Mucosa of rectum (tissue), 2 donors: ENCODE results near the gene SYNGR2.
A peak's percentile ranks its signal among the peaks of the same experiment; 100 is the strongest.

Experiments used
- H3K27ac ChIP-seq, 2 donors: one replicate each; pipeline ENCODE4 v1.7.0; 2013; ENCODE audit warnings: inconsistent platforms in 2 of 2, low read depth in 2 of 2, low read length in 2 of 2
- H3K27me3 ChIP-seq, 2 donors: one replicate each; pipeline ENCODE4 v1.7.0; 2013; ENCODE audit warnings: low read length in 2 of 2; ENCODE audit not compliant: control insufficient read depth in 2 of 2, insufficient read depth in 2 of 2
- H3K36me3 ChIP-seq, 2 donors: one replicate each; pipeline ENCODE4 v1.7.0; 2013; ENCODE audit warnings: low read length in 2 of 2; ENCODE audit not compliant: control insufficient read depth in 2 of 2, insufficient read depth in 2 of 2
- H3K4me1 ChIP-seq, 2 donors: one replicate each; pipeline ENCODE4 v1.7.0; 2013; ENCODE audit warnings: low read length in 2 of 2, mild to moderate bottlenecking in 1 of 2; ENCODE audit not compliant: control insufficient read depth in 2 of 2, insufficient read depth in 2 of 2
- H3K4me3 ChIP-seq, 2 donors: one replicate each; pipeline ENCODE4 v1.7.0; 2013; ENCODE audit warnings: low read length in 2 of 2
- H3K9ac ChIP-seq, 2 donors: one replicate each; pipeline ENCODE4 v1.7.0; 2013; ENCODE audit warnings: low read length in 2 of 2, low read depth in 1 of 2, mild to moderate bottlenecking in 1 of 2
- H3K9me3 ChIP-seq, 2 donors: one replicate each; pipeline ENCODE4 v1.7.0; 2013; ENCODE audit warnings: low read length in 2 of 2; ENCODE audit not compliant: control insufficient read depth in 2 of 2
- donor health status: healthy.
- donor health status: Normal muscosa, but diverticular disease.

The SYNGR2 gene

GRCh38 chr17:78205124-78205775 lies 36.9 kb downstream of the SYNGR2 start:
- peaks cover 10% of the 10 kb centered on the region in 2 donors for H3K36me3 ChIP-seq
- no peak overlapping the region for H3K27ac ChIP-seq
- no peak overlapping the region for H3K9ac ChIP-seq

GRCh38 chr17:78206298-78206697 lies 37.9 kb downstream of the SYNGR2 start:
- Histone ChIP-seq H3K27ac (no peak overlapping the region), H3K36me3 (peaks cover 10% of the 10 kb centered on the region in 2 donors), H3K4me3 (no peak overlapping the region), H3K4me1 (no peaks in the 10 kb centered on the region), H3K9ac (no peak overlapping the region), H3K9me3 (no peaks in the 10 kb centered on the region), H3K27me3 (no peaks in the 10 kb centered on the region)

More at GRCh38 chr17:78205124-78205775, 36.9 kb downstream of the SYNGR2 start:
- Histone ChIP-seq H3K4me3 (no peak overlapping the region), H3K27me3 (no peaks in the 10 kb centered on the region), H3K4me1 (no peaks in the 10 kb centered on the region), H3K9me3 (no peaks in the 10 kb centered on the region)

GRCh38 chr17:78208486-78208885 lies 40.1 kb downstream of the SYNGR2 start:
- peaks cover 7% of the 10 kb centered on the region in 2 donors for H3K36me3 ChIP-seq
- H3K9ac ChIP-seq, result no peak overlapping the region
- H3K9me3 ChIP-seq, result no peaks in the 10 kb centered on the region
- no peak overlapping the region for H3K27ac ChIP-seq
- H3K4me3 ChIP-seq, result no peak overlapping the region
- H3K4me1 ChIP-seq, result no peaks in the 10 kb centered on the region
- H3K27me3 ChIP-seq, result no peaks in the 10 kb centered on the region

GRCh38 chr17:78210111-78210510 lies 41.7 kb downstream of the SYNGR2 start:
- Histone ChIP-seq H3K4me1 (peaks cover 7% of the 10 kb centered on the region in 2 donors), H3K27me3 (no peaks in the 10 kb centered on the region), H3K27ac (no peak overlapping the region), H3K9ac (no peak overlapping the region), H3K36me3 (peaks cover 0 to 2% of the 10 kb centered on the region in 2 donors), H3K4me3 (no peak overlapping the region), H3K9me3 (no peaks in the 10 kb centered on the region)

GRCh38 chr17:78211032-78211431 lies 42.7 kb downstream of the SYNGR2 start:
- Histone ChIP-seq H3K36me3 (peaks cover 0 to 2% of the 10 kb centered on the region in 2 donors), H3K4me1 (peaks cover 7% of the 10 kb centered on the region in 2 donors), H3K4me3 (no peak overlapping the region), H3K9me3 (no peaks in the 10 kb centered on the region), H3K9ac (no peak overlapping the region), H3K27me3 (no peaks in the 10 kb centered on the region), H3K27ac (no peak overlapping the region)

GRCh38 chr17:78214016-78214705 lies 45.8 kb downstream of the SYNGR2 start, which contains the start of gene BIRC5:
BIRC5 (plus strand) TSS chr17:78214253; CDS start chr17:78214317, 64 bp downstream.
- Histone ChIP-seq H3K36me3 (no peaks in the 10 kb centered on the region), H3K9ac (peak within 1 kb of the TSS; percentile 41 to 68), H3K9me3 (no peaks in the 10 kb centered on the region), H3K4me3 (peak within 1 kb of the TSS; percentile 65 to 68), H3K27ac (no peak within 1 kb of the TSS), H3K4me1 (peaks cover 7% of the 10 kb centered on the region in 2 donors), H3K27me3 (no peaks in the 10 kb centered on the region)

GRCh38 chr17:78214706-78215061 lies 46.3 kb downstream of the SYNGR2 start:
- Histone ChIP-seq H3K4me3 (peak overlapping the region; percentile 65 to 68), H3K9ac (peak overlapping the region in 1 of 2 donors; percentile 68), H3K27ac (no peak overlapping the region)

GRCh38 chr17:78219396-78220150 lies 51.2 kb downstream of the SYNGR2 start:
- no peak overlapping the region for H3K4me3 ChIP-seq
- H3K4me1 ChIP-seq, result peaks cover 2 to 3% of the 10 kb centered on the region in 2 donors
- no peak overlapping the region for H3K9ac ChIP-seq
- H3K36me3 ChIP-seq, result peaks cover 0 to 2% of the 10 kb centered on the region in 2 donors
- no peak overlapping the region for H3K27ac ChIP-seq
- no peaks in the 10 kb centered on the region for H3K9me3 ChIP-seq
- H3K27me3 ChIP-seq, result no peaks in the 10 kb centered on the region

More at GRCh38 chr17:78214706-78215061, 46.3 kb downstream of the SYNGR2 start:
- no peaks in the 10 kb centered on the region for H3K9me3 ChIP-seq
- no peaks in the 10 kb centered on the region for H3K36me3 ChIP-seq
- H3K4me1 ChIP-seq, result peaks cover 7% of the 10 kb centered on the region in 2 donors
- no peaks in the 10 kb centered on the region for H3K27me3 ChIP-seq
